Ascending aorta (tissue), 2 donors: ENCODE results near the gene MAMLD1. TPM values are rescaled to one million over a fixed set of nuclear protein-coding genes. Genes with fewer than 3 reads are reported as not detected.

ENCODE experiments used
- DNase-seq, 2 donors: peaks; one replicate each; pipeline ENCODE4 v3.0.0-alpha.2; 2019; ENCODE audit warnings: low spot score in 2 of 2
- H3K27ac ChIP-seq, 2 donors: fragments of 200-600 bp; sonication (generic); one replicate each; pipeline ENCODE4 v1.5.1; 2016 to 2017; ENCODE audit warnings: mild to moderate bottlenecking in 1 of 2
- H3K27me3 ChIP-seq: fragments of 200-600 bp; sonication (generic); one replicate; pipeline ENCODE4 v1.5.1; 2017
- H3K36me3 ChIP-seq, 2 donors: fragments of 200-600 bp; sonication (generic); one replicate each; pipeline ENCODE4 v1.5.1; 2016
- H3K4me1 ChIP-seq, 2 donors: fragments of 200-600 bp; sonication (generic); one replicate each; pipeline ENCODE4 v1.5.1; 2016 to 2017; ENCODE audit warnings: mild to moderate bottlenecking in 1 of 2
- H3K4me3 ChIP-seq, 2 donors: fragments of 200-600 bp; sonication (generic); one replicate each; pipeline ENCODE4 v1.5.1; 2016 to 2017; ENCODE audit warnings: mild to moderate bottlenecking in 1 of 2
- H3K9me3 ChIP-seq, 2 donors: fragments of 200-600 bp; sonication (generic); one replicate each; pipeline ENCODE4 v1.5.1; 2016
- CTCF ChIP-seq, 3 experiments: fragments of 200-600 bp in 2 of 3; fragments of 450-650 bp in 1 of 3; sonication (generic) in 2 of 3; IDR thresholded peaks; one replicate each; pipeline ENCODE4 v1.5.1; 2016 to 2019; ENCODE audit warnings: antibody characterized with exemption in 3 of 3, mild to moderate bottlenecking in 1 of 3, moderate library complexity in 1 of 3
- intact Hi-C: fragments of 100-400 bp; cut with DNase I; formaldehyde crosslinking; loops from one replicate; pipeline ENCODE4 v1.15.1; 2023
- total RNA-seq: library from RNA; depleted of rRNA; stranded (reverse); fragments of >200 nt; gene quantifications from one replicate; pipeline ENCODE4 v1.1.0, GENCODE V29; 2016

Gene MAMLD1
- total RNA-seq, 1 donor from 2014 or later = 15.4 TPM

- no peaks in the 10 kb centered on the region for H3K4me1 ChIP-seq
- H3K4me3 ChIP-seq = no peak overlapping the region
- no peaks in the 10 kb centered on the region for H3K36me3 ChIP-seq
- no peak for TF ChIP-seq CTCF (IDR thresholded peaks at IDR 0.05)
- no peak overlapping the region for H3K27ac ChIP-seq
- DNase-seq = no peak
- intact Hi-C loops = no loop called here
- H3K9me3 ChIP-seq = no peaks in the 10 kb centered on the region
- no peaks in the 10 kb centered on the region for H3K27me3 ChIP-seq
Measured at GRCh38 chrX:150372756-150373155, 9.6 kb downstream of the MAMLD1 start.

- intact Hi-C loops = no loop called here
- no peak for TF ChIP-seq CTCF (IDR thresholded peaks at IDR 0.05)
Measured at GRCh38 chrX:150375243-150375770, 12.2 kb downstream of the MAMLD1 start.

GRCh38 chrX:150377005-150377404, 13.9 kb downstream of the MAMLD1 start:
- Histone ChIP-seq H3K9me3 (no peaks in the 10 kb centered on the region), H3K4me3 (no peak overlapping the region), H3K36me3 (no peaks in the 10 kb centered on the region), H3K27ac (no peak overlapping the region), H3K27me3 (no peaks in the 10 kb centered on the region), H3K4me1 (no peaks in the 10 kb centered on the region)
- intact Hi-C loops = no loop called here
- DNase-seq = no peak
- no peak for TF ChIP-seq CTCF (IDR thresholded peaks at IDR 0.05)

More at GRCh38 chrX:150375243-150375770, 12.2 kb downstream of the MAMLD1 start:
- no peaks in the 10 kb centered on the region for H3K27me3 ChIP-seq
- no peaks in the 10 kb centered on the region for H3K4me1 ChIP-seq
- H3K36me3 ChIP-seq = no peaks in the 10 kb centered on the region
- no peak for DNase-seq
- H3K9me3 ChIP-seq = no peaks in the 10 kb centered on the region
- no peak overlapping the region for H3K27ac ChIP-seq
- no peak overlapping the region for H3K4me3 ChIP-seq

- DNase-seq = no peak
- Histone ChIP-seq H3K27ac (no peak overlapping the region), H3K4me3 (no peak overlapping the region), H3K27me3 (no peaks in the 10 kb centered on the region), H3K4me1 (no peaks in the 10 kb centered on the region), H3K9me3 (no peaks in the 10 kb centered on the region), H3K36me3 (no peaks in the 10 kb centered on the region)
- intact Hi-C loops = no loop called here
- TF ChIP-seq CTCF (IDR thresholded peaks at IDR 0.05) = no peak
Measured at GRCh38 chrX:150405006-150405405, 41.9 kb downstream of the MAMLD1 start.

GRCh38 chrX:150405576-150405975, 42.5 kb downstream of the MAMLD1 start:
- DNase-seq = no peak
- Histone ChIP-seq H3K9me3 (no peaks in the 10 kb centered on the region), H3K36me3 (no peaks in the 10 kb centered on the region), H3K4me3 (no peak overlapping the region), H3K27me3 (no peaks in the 10 kb centered on the region), H3K4me1 (no peaks in the 10 kb centered on the region), H3K27ac (no peak overlapping the region)
- TF ChIP-seq CTCF (IDR thresholded peaks at IDR 0.05) = no peak
- intact Hi-C loops = no loop called here

GRCh38 chrX:150406596-150406995, 43.5 kb downstream of the MAMLD1 start:
- DNase-seq = no peak
- no peaks in the 10 kb centered on the region for H3K4me1 ChIP-seq
- H3K36me3 ChIP-seq = no peaks in the 10 kb centered on the region
- no peaks in the 10 kb centered on the region for H3K27me3 ChIP-seq
- no peak overlapping the region for H3K27ac ChIP-seq
- no peak overlapping the region for H3K4me3 ChIP-seq
- H3K9me3 ChIP-seq = no peaks in the 10 kb centered on the region
- TF ChIP-seq CTCF (IDR thresholded peaks at IDR 0.05) = no peak
- intact Hi-C loops = no loop called here
